Stimulated activated naive CD8-positive, alpha-beta T cell treated with anti-CD3 and anti-CD28 coated beads, Interleukin-15, Interleukin-2, amounts not matched to agents 100 ng/mL and 50 ng/mL, for 24 hours (primary cell): ENCODE measurements around the gene MRFAP1L1.
"Not testable (repeated sequence)": the region's sequence is repeated elsewhere in the genome, so short reads cannot be mapped to it uniquely, and the experiment has no call there.

Source experiments
- H3K27ac Mint-ChIP-seq: one replicate; pipeline ENCODE4 v1.8.0; 2021; ENCODE audit warnings: mild to moderate bottlenecking, mixed read lengths
- H3K27me3 Mint-ChIP-seq: one replicate; pipeline ENCODE4 v1.8.0; 2021; ENCODE audit warnings: mixed read lengths
- H3K36me3 Mint-ChIP-seq: one replicate; pipeline ENCODE4 v1.8.0; 2021; ENCODE audit warnings: low read depth, mixed read lengths
- H3K4me1 Mint-ChIP-seq: one replicate; pipeline ENCODE4 v1.8.0; 2021; ENCODE audit warnings: low read depth, mixed read lengths
- H3K4me3 Mint-ChIP-seq: one replicate; pipeline ENCODE4 v1.8.0; 2021; ENCODE audit warnings: mild to moderate bottlenecking, mixed read lengths
- H3K9me3 Mint-ChIP-seq: one replicate; pipeline ENCODE4 v1.8.0; 2021; ENCODE audit warnings: mixed read lengths

The MRFAP1L1 gene

DNA sequence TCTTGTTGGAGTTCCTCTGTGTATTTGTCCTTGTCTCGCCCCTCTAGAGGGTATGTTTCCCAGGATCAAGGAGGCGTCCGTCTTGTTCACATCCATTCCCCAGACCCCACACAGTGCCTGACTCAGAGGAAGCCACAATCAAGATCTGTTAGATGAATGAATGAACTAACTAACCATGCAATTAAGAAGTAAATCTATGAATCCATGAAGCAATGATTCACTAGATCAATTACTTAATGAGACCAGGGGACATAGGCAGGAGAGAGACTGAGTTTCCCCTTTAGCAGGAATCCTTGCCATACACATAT is 18.2 kb upstream of the MRFAP1L1 start:
- Mint-ChIP-seq H3K9me3 (no peaks in the 10 kb centered on the region), H3K36me3 (no peaks in the 10 kb centered on the region), H3K27ac (no peak overlapping the region), H3K27me3 (no peaks in the 10 kb centered on the region), H3K4me1 (no peaks in the 10 kb centered on the region), H3K4me3 (no peak overlapping the region)

DNA sequence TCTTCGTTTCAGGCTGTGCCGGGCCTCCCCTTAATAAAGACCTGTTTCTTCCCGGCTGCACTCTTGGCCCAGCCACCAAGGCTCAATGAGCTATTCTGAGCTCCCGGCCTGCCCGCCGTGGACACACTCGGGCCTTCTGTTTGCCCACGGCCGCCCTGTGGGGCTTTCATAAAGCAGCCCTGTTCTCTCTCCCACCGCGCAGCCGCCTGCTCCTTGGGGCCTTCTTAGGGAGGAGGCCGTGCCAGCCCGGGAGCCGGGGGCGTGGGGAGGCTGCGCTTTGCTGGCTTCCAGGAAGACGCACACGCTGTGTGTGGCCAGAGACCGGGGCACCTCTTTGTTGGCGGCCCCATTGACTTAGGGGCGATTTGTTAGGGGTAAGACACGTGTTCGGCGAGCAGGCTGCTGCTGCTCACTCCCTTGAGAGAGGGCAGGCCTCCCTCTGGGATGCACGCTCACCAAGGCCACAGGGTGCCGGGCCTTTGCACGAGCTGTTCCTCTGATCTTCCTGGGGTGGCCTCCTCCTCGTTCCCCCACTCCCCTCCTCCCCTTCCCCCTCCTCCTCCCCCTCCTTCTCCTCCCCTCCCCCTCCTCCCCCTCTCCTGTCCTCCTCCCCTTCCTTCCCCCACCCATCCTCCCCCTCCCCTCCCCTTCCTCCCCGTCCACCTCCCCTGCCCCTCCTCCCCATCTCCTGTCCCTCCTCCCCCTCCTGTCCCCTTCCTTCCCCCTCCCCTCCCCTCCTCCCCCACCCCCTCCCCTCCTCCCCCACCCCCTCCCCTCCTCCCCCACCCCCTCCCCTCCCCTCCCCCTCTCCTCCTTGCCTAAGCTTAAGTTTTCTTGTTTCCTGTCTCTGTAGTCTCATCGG is 17.6 kb upstream of the MRFAP1L1 start:
- Mint-ChIP-seq H3K4me1 (no peaks in the 10 kb centered on the region), H3K4me3 (no peak overlapping the region), H3K27ac (no peak overlapping the region), H3K36me3 (no peaks in the 10 kb centered on the region), H3K27me3 (no peaks in the 10 kb centered on the region), H3K9me3 (no peaks in the 10 kb centered on the region)

DNA sequence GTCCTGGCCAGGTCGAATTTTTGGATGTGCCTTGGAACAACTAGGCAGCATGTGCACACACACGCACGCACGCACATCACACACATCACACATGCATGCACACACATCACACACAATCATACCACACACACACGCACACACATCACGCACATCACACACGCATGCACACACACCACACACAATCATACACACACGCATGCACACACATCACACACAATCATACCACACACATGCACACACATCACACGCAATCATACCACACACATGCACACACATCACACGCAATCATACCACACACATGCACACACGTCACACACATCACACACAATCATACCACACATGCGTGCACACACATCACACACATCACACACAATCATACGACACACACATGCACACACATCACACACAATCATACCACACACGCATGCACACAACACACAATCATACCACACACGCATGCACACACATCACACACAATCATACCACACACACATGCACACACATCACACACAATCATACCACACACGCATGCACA is 15.8 kb upstream of the MRFAP1L1 start:
- not testable (repeated sequence) for H3K4me3 Mint-ChIP-seq, H3K27ac Mint-ChIP-seq, H3K9me3 Mint-ChIP-seq, H3K4me1 Mint-ChIP-seq, H3K36me3 Mint-ChIP-seq, H3K27me3 Mint-ChIP-seq

- Mint-ChIP-seq H3K4me3 (no peak overlapping the region), H3K27me3 (no peaks in the 10 kb centered on the region), H3K9me3 (no peaks in the 10 kb centered on the region), H3K36me3 (no peaks in the 10 kb centered on the region), H3K27ac (no peak overlapping the region), H3K4me1 (peaks cover 8% of the 10 kb centered on the region)
Measured at GRCh38 chr4:6724421-6725111, 14.9 kb upstream of the MRFAP1L1 start.

DNA sequence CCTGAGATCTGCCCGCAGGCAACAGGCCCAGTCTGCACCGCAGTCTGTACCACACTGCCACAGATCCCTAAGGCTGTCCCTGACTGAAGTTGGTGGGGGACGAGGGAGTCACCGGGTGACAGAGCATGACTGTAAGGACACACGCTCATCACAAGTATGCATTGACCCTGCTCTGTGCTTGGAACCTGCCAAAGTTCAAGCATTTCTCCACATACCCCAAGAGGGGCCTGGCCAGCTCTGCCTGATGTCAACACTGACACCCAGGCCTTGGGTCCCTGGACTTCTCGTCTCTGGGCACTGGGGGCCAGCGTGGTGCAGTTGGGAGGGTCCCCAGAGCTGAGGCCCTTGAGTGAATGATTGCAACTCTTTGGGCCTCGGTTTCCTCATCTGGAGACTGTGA is 14.2 kb upstream of the MRFAP1L1 start:
- peaks cover 14% of the 10 kb centered on the region for H3K4me1 Mint-ChIP-seq
- H3K27me3 Mint-ChIP-seq, result no peaks in the 10 kb centered on the region
- peaks cover 3% of the 10 kb centered on the region for H3K36me3 Mint-ChIP-seq
- H3K4me3 Mint-ChIP-seq, result no peak overlapping the region
- no peak overlapping the region for H3K27ac Mint-ChIP-seq
- no peaks in the 10 kb centered on the region for H3K9me3 Mint-ChIP-seq

GRCh38 chr4:6722891-6723290 is 13.2 kb upstream of the MRFAP1L1 start:
- Mint-ChIP-seq H3K27me3 (no peaks in the 10 kb centered on the region), H3K4me3 (no peak overlapping the region), H3K4me1 (peaks cover 21% of the 10 kb centered on the region), H3K9me3 (no peaks in the 10 kb centered on the region), H3K36me3 (peaks cover 4% of the 10 kb centered on the region), H3K27ac (peak overlapping the region; percentile 26)

DNA sequence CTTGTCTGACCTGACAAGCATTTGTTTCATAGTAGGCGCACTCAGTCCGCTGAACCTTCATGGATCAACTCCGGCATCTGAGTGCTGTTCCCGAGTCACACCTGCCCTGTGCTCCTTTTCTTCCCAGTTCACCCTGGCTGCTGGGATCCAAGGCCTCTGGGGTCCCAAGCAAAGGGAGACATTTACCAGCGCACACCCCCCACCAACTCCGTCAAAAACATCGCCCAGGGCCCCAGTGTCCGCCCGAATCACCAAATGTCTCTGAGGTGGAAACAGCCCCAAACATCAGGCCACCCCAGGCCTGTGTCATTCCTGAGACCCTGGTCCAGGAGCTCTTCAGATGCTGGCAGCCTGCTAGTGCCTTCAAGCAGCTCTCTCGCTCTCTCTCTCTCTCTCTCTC is 11.5 kb upstream of the MRFAP1L1 start:
- Mint-ChIP-seq H3K27me3 (no peaks in the 10 kb centered on the region), H3K9me3 (no peaks in the 10 kb centered on the region), H3K4me1 (peaks cover 28% of the 10 kb centered on the region), H3K4me3 (no peak overlapping the region), H3K36me3 (peaks cover 4% of the 10 kb centered on the region), H3K27ac (no peak overlapping the region)

- no peak overlapping the region for H3K27ac Mint-ChIP-seq
Measured at GRCh38 chr4:6720202-6720699, 10.6 kb upstream of the MRFAP1L1 start.

DNA sequence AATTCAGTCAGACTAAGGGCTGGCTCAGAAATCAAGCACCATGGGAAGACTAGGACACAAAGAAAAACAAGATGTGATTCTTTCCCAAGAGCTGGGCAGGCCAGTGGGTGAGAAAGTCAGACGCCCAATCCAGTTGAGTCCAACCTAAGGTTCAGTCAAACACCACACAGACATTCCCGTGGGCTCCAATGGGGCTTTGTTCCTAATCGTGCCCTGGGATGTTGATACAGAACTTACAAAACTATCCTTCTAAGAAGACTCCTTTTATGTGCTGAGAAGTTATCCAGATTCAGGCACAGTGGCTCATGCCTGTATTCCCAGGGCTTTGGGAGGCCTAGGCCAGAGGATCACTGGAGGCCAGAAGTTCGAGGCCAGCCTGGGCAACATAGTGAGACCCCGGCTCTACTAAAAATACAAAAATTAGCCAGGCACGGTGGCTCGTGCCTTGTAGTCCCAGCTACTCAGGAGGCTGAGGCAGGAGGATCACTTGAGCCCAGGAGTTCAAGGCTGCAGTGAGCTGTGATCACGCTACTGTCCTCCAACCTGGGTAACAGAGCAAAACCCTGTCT is 10.0 kb upstream of the MRFAP1L1 start:
- Mint-ChIP-seq H3K4me1 (peaks cover 36% of the 10 kb centered on the region), H3K9me3 (no peaks in the 10 kb centered on the region), H3K27ac (no peak overlapping the region), H3K27me3 (no peaks in the 10 kb centered on the region), H3K4me3 (no peak overlapping the region), H3K36me3 (peaks cover 4% of the 10 kb centered on the region)

More at GRCh38 chr4:6720202-6720699, 10.6 kb upstream of the MRFAP1L1 start:
- no peak overlapping the region for H3K4me3 Mint-ChIP-seq
- no peaks in the 10 kb centered on the region for H3K9me3 Mint-ChIP-seq
- H3K4me1 Mint-ChIP-seq, result peaks cover 36% of the 10 kb centered on the region
- no peaks in the 10 kb centered on the region for H3K27me3 Mint-ChIP-seq
- H3K36me3 Mint-ChIP-seq, result peaks cover 4% of the 10 kb centered on the region

DNA sequence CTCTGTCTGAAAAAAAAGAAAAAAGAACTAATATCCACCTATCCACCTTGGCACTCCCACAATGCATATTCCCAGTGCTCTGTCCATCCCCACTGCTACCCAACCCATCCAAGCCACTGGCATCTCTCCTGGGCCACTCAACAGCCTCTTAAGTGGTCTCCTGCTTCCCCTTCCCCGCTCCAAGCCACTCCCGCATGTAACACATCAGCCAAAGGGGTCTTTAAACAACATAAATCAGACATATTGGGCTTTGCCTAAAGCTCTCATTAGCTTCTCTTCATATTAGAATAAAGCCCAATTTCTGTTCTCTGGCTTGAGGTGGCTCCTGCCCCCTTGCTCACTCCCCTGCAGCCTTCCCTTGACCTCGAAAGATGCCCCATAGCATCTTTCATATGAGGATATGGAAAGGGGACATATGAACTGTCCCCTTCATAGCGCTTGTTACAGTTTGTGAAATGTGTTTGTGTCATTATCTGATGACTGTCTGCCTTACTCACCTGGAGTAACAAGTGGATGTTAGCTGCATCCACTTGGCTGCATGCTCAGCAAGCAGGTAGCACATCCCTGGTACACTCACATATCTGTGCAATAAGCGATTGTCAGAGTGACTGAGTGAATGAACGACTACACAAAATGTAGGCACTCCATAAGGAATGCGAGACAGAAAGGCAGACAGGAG is 9.4 kb upstream of the MRFAP1L1 start:
- H3K4me1 Mint-ChIP-seq, result peaks cover 36% of the 10 kb centered on the region
- H3K36me3 Mint-ChIP-seq, result peaks cover 4% of the 10 kb centered on the region
- H3K27me3 Mint-ChIP-seq, result no peaks in the 10 kb centered on the region
- H3K9me3 Mint-ChIP-seq, result no peaks in the 10 kb centered on the region
- H3K27ac Mint-ChIP-seq, result no peak overlapping the region
- peak overlapping the region; percentile 16 for H3K4me3 Mint-ChIP-seq

DNA sequence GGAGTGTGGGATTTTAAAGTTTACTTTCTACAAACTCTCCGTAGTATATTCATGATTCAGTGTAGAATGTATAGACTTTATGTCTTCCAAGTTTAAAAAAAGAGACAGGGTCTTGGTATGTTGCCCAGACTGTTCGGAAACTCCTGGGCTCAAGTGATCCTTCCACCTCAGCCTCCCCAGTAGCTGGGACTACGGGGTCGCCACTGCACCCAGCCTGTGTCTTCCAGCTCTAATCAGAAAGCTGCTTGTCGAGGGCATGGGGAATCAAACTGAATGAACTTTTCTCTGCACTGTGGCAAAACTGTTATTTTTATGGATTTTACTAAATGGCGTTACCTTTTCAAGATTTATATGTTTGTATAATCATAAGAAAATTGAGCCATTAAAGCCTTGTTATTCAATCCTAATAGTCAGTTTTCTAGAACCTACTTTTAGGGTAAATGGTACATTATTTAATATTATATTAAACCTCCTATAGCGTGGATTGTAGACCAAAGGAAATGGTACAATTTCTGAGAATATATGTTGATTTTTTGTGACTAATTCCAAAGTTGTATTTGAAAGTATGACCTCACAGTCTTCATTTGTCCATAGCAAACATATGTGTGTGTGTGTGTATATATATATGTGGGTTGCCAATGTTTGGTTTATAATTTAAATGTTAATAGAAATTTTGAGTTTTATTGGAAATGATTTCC is 7.4 kb upstream of the MRFAP1L1 start:
- no peaks in the 10 kb centered on the region for H3K27me3 Mint-ChIP-seq
- H3K4me1 Mint-ChIP-seq, result peaks cover 36% of the 10 kb centered on the region
- peaks cover 4% of the 10 kb centered on the region for H3K36me3 Mint-ChIP-seq
- H3K27ac Mint-ChIP-seq, result peak overlapping the region; percentile 89
- peak overlapping the region; percentile 91 for H3K4me3 Mint-ChIP-seq
- H3K9me3 Mint-ChIP-seq, result no peaks in the 10 kb centered on the region

DNA sequence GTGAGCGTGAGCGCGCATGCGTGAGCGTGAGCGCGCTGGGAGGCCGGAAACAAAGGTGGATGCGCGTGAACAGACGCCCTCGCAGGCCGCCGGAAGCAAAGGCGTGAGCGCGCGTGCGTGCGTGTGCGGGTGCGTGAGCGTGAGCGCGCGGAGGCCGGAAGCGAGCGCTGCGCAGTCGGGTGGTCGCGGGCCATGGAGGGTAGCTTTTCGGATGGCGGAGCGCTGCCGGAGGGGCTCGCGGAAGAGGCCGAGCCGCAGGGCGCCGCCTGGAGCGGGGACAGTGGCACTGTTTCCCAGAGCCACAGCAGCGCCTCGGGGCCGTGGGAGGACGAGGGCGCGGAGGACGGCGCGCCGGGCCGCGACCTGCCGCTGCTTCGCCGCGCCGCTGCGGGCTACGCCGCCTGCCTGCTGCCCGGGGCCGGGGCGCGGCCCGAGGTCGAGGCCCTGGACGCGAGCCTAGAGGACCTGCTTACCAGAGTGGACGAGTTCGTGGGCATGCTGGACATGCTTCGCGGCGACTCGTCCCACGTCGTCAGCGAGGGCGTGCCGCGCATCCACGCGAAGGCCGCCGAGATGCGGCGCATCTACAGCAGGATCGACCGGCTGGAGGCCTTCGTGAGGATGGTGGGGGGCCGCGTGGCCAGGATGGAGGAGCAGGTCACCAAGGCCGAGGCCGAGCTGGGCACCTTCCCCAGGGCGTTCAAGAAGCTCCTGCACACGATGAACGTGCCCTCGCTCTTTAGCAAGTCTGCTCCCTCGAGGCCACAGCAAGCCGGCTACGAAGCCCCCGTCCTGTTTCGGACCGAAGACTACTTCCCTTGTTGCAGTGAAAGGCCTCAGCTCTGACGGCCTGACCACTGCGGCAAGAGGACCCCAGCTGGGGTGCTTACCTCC is 6.6 kb upstream of the MRFAP1L1 start, which contains the start of gene BLOC1S4:
Gene BLOC1S4, plus strand, starts transcription at position 157 of the 894 bp plus-strand sequence. Its CDS starts 36 bp downstream, at position 193.
- peak within 1 kb of the TSS; percentile 91 for H3K4me3 Mint-ChIP-seq
- H3K27ac Mint-ChIP-seq, result peak within 1 kb of the TSS; percentile 97

GRCh38 chr4:6715704-6716017 is 6.0 kb upstream of the MRFAP1L1 start:
- Mint-ChIP-seq H3K36me3 (peaks cover 4% of the 10 kb centered on the region), H3K4me3 (peak overlapping the region; percentile 91), H3K9me3 (peaks cover 4% of the 10 kb centered on the region), H3K27ac (peak overlapping the region; percentile 97), H3K4me1 (peaks cover 40% of the 10 kb centered on the region), H3K27me3 (no peaks in the 10 kb centered on the region)

More for the DNA sequence above, 6.6 kb upstream of the MRFAP1L1 start, which contains the start of gene BLOC1S4:
- Mint-ChIP-seq H3K9me3 (no peaks in the 10 kb centered on the region), H3K36me3 (peaks cover 4% of the 10 kb centered on the region), H3K4me1 (peaks cover 37% of the 10 kb centered on the region), H3K27me3 (no peaks in the 10 kb centered on the region)
